GM12872 (cell line): Measurements from ENCODE around the gene FBXO10.

Source experiments
- CTCF ChIP-seq: IDR thresholded peaks from 3 replicates; pipeline ENCODE4 v1.5.1; 2011; ENCODE audit warnings: low read depth, mild to moderate bottlenecking, low read length, moderate library complexity; ENCODE audit not compliant: insufficient read depth

The FBXO10 gene

DNA sequence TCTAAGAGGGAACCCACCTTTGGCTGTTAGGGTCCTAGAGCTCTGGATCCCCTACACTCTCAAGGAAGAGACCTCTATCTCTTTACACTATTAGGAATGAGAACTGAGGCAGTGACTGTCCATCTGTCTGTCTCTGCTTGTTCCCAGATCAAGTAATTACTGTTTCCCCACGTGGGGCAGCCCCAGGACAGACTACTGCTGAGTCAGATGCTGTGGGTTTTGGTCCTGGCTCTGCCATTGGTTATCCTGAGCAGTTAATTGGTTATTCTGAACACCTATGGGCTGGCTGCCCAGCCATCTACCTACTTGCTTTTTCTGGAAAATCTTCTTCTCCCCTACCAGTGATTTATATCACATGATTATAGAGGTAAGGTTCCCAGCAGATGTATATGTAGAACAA lies 33.3 kb downstream of the FBXO10 start:
- no peak for TF ChIP-seq CTCF

GRCh38 chr9:37542488-37542887 lies 33.7 kb downstream of the FBXO10 start:
- no peak for TF ChIP-seq CTCF

- no peak for TF ChIP-seq CTCF
Observed at GRCh38 chr9:37541465-37541864, 34.7 kb downstream of the FBXO10 start.

- no peak for TF ChIP-seq CTCF
Observed at GRCh38 chr9:37540634-37541033, 35.5 kb downstream of the FBXO10 start.

- no peak for TF ChIP-seq CTCF
Observed at GRCh38 chr9:37539634-37540033, 36.5 kb downstream of the FBXO10 start.

DNA sequence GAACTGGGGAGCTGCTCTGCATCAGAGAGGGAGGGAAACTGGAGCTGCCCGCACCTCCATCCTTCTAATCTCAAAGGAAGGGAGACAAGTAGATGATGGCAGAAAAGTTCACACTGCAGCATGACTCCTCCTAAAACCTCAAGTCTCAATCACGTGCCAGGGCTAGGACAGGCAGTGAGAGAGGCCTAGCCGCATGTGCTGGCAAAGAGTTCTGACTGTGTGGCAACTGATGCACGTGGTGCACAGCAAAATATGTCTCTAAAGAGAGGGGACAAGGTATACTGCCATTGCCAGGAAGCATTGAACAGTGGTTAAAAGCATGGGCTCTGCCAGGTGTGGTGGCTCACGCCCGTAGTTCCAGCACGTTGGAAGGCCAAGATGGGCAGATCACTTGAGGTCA lies 38.1 kb downstream of the FBXO10 start:
- no peak for TF ChIP-seq CTCF

DNA sequence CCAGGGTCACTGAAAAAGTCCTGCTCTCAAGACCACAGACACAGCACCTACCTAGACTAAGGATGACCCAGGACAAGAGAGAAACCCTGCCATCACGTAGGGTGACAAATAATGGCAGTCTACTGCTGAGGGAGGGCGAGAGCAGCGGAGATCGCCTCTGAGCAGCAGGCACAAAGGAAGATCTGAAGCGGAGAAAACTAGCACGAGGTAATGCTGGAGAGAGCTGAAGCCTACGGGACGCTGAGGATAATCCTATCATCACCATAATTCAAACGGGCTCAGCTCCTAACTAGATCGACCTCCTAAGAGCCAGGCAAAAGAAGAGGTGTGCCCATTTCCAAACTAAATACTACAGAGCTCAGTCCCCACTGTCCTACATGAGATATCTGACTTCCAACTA lies 41.3 kb downstream of the FBXO10 start:
- no peak for TF ChIP-seq CTCF

- no peak for TF ChIP-seq CTCF
Observed at GRCh38 chr9:37534412-37534811, 41.8 kb downstream of the FBXO10 start.
